ENCODE data around the gene CD99L2. TPM values are rescaled to one million over a fixed set of nuclear protein-coding genes. Genes with fewer than 3 reads are reported as not detected.

The CD99L2 gene
- total and polyA plus RNA-seq, 8 donors: 35.0 to 45.6 (median 41.0) TPM

DNA sequence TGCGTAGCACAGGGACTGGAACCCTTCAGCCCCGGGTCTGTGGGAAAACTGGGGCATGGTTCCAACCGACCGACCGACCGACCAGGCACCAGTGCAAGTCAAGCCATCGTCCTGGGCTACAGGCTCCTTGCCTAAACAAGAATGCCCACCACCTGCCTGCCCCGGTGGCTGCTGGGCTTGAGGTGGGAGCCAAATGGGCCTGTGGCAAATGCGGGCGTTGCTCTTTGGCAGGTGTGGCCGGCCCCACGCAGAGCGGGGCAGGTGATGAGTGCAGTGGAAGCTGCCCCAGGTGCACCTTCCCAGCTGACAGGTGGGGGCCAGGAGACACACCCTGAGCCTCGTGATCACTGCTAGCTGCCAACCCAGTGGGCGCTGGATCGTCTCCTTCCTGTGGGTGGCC lies 127.4 kb downstream of the CD99L2 start:
- Histone ChIP-seq H3K36me3 (peaks cover 0 to 14% of the 10 kb centered on the region in 2 donors), H3K27ac (no peak overlapping the region), H3K9me3 (no peaks in the 10 kb centered on the region), H3K4me1 (peaks cover 0 to 4% of the 10 kb centered on the region in 2 donors), H3K27me3 (no peaks in the 10 kb centered on the region), H3K4me3 (no peak overlapping the region)
- TF ChIP-seq, protein P1, sequence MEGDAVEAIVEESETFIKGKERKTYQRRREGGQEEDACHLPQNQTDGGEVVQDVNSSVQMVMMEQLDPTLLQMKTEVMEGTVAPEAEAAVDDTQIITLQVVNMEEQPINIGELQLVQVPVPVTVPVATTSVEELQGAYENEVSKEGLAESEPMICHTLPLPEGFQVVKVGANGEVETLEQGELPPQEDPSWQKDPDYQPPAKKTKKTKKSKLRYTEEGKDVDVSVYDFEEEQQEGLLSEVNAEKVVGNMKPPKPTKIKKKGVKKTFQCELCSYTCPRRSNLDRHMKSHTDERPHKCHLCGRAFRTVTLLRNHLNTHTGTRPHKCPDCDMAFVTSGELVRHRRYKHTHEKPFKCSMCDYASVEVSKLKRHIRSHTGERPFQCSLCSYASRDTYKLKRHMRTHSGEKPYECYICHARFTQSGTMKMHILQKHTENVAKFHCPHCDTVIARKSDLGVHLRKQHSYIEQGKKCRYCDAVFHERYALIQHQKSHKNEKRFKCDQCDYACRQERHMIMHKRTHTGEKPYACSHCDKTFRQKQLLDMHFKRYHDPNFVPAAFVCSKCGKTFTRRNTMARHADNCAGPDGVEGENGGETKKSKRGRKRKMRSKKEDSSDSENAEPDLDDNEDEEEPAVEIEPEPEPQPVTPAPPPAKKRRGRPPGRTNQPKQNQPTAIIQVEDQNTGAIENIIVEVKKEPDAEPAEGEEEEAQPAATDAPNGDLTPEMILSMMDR (IDR thresholded peaks at IDR 0.05): no peak
- ATAC-seq: no peak
- intact Hi-C loops (cut with DNase I): loop anchor here in 1 of 2 donors (10.0 kb wide), 1 partner anchor 304 kb away; no protein-coding TSS in a partner anchor
- DNase-seq: no peak

DNA sequence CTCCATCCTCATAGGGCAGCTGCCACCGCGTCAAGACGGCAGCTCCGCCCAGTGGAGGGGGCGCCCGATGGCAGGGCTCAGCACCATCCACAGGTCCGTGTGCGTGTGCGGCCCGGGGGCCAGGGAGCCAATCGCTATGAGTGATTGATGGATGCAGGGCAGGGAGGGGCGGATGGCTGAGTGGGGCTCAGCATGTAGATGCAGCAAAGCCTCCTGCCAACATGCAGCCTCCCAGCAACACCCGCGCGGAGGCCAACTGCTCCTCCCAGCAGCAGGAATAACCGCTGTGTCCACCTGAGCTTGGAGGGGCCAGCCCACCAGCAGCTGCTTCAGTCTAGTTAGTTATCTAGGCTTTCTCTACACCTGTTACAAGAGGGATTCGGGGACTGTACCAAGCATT lies 127.8 kb downstream of the CD99L2 start:
- peaks cover 0 to 4% of the 10 kb centered on the region in 2 donors for H3K4me1 ChIP-seq
- no peak overlapping the region for H3K4me3 ChIP-seq
- H3K27ac ChIP-seq: no peak overlapping the region
- ATAC-seq (no peak), DNase-seq (no peak)
- no peaks in the 10 kb centered on the region for H3K27me3 ChIP-seq
- intact Hi-C loops (cut with DNase I): loop anchor here in 1 of 2 donors (10.0 kb wide), 1 partner anchor 304 kb away; no protein-coding TSS in a partner anchor
- no peaks in the 10 kb centered on the region for H3K9me3 ChIP-seq
- TF ChIP-seq, protein P1 (IDR thresholded peaks at IDR 0.05): no peak
- H3K36me3 ChIP-seq: peaks cover 0 to 10% of the 10 kb centered on the region in 2 donors

DNA sequence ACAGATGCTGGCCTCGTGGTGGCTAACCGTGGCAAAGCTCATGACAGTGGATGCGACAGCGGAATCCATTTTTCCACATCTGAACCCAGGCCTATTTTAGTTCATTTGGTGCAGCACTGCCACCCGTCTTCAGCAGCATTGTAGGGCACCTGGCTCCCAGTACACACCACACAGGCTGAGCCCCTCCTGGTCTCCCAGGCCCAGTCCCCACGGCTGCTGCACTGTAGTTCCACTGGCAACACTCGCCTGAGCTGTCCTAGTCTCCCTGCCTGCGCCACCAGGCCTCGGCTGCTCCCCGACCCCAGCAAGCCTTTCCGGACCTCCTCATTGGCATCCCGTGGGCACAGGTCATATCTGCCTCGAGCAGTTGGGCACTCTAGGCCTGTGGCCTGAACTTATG lies 129.1 kb downstream of the CD99L2 start:
- TF ChIP-seq, protein P1 (IDR thresholded peaks at IDR 0.05): no peak
- intact Hi-C loops (cut with DNase I): no loop called here
- Histone ChIP-seq H3K4me3 (no peak overlapping the region), H3K36me3 (no peaks in the 10 kb centered on the region), H3K27ac (no peak overlapping the region), H3K27me3 (no peaks in the 10 kb centered on the region), H3K4me1 (peaks cover 0 to 4% of the 10 kb centered on the region in 2 donors), H3K9me3 (no peaks in the 10 kb centered on the region)
- DNase-seq (no peak), ATAC-seq (no peak)

DNA sequence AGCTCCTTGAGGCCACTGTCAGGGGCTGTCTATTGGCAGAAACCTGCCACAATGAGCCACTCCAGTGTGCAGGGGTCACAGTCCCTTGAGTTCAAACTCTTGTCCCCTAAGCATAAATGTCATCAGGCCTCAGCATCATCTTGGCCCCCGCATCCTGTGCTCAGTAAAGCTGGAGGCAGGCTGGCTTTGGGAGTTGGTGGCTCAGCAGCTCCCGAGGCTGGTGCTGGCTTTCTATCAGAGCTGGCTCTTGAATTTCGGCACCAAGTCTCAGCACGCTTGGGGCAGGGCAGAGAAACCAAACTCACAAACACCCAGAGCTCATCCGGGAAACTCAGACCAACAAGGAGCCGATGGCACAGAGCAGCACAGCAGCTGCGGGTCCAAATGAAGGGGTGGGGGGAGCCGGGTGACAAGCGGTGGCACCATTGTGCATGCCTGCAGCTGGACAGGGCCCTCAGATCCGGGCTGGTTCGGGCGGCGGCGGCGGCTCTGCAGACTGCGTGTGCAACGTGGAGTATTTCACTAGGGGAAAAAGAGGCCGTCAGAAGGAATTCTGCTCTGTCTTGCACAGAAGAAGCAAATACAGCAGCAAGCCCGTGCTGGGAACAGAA lies 129.8 kb downstream of the CD99L2 start:
- TF ChIP-seq, protein P1 (IDR thresholded peaks at IDR 0.05): no peak
- no peak overlapping the region for H3K4me3 ChIP-seq
- intact Hi-C loops (cut with DNase I): no loop called here

DNA sequence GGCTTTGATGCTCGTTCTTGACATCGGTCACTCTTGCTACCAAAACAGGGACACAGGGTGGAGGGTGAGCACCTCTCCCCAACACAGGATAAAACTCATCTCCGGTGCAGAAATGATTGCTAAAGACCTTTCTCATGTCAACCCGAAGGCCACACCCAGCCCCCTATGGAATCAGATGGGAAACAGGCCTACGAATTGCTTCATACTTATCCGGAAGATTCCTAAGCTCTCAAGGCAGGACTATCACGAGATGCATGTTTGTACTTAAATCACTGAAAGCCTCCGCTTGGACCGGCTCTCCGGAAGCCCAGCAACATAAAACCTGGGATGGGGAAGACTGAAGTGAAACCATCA lies 130.4 kb downstream of the CD99L2 start:
- no peaks in the 10 kb centered on the region for H3K9me3 ChIP-seq
- H3K4me3 ChIP-seq: no peak overlapping the region
- TF ChIP-seq, protein P1 (IDR thresholded peaks at IDR 0.05): no peak
- H3K27me3 ChIP-seq: no peaks in the 10 kb centered on the region
- DNase-seq (no peak), ATAC-seq (no peak)
- H3K36me3 ChIP-seq: peaks cover 0 to 4% of the 10 kb centered on the region in 2 donors
- intact Hi-C loops (cut with DNase I): no loop called here
- H3K4me1 ChIP-seq: peaks cover 0 to 4% of the 10 kb centered on the region in 2 donors
- no peak overlapping the region for H3K27ac ChIP-seq

More for the DNA sequence above, 129.8 kb downstream of the CD99L2 start:
- no peak for ATAC-seq
- no peak for DNase-seq
- H3K36me3 ChIP-seq: no peaks in the 10 kb centered on the region
- H3K9me3 ChIP-seq: no peaks in the 10 kb centered on the region
- no peak overlapping the region for H3K27ac ChIP-seq
- peaks cover 0 to 4% of the 10 kb centered on the region in 2 donors for H3K4me1 ChIP-seq
- H3K27me3 ChIP-seq: no peaks in the 10 kb centered on the region

Measured in left lung (tissue), 10 donors.